T-helper 17 cell (primary cell): Measurements from ENCODE around the gene RBPJL. TPM values are rescaled to one million over a fixed set of nuclear protein-coding genes. Genes with fewer than 3 reads are reported as not detected.
"Not testable (repeated sequence)": the region's sequence is repeated elsewhere in the genome, so short reads cannot be mapped to it uniquely, and the experiment has no call there.

Source experiments
- ATAC-seq: fragments of 150-1000 bp; cut with Tn5 transposase; 2 replicates; pipeline ENCODE4 v1.10.0; 2021; ENCODE audit warnings: mild to moderate bottlenecking, moderate library complexity
- DNase-seq, 3 donors: peaks; one replicate each; pipeline versions ENCODE4 v3.0.0 to v3.0.0-alpha.2; 2020 to 2021
- H3K9me3 ChIP-seq: one replicate; pipeline ENCODE4 v1.7.0; 2013; ENCODE audit warnings: low read length, mild to moderate bottlenecking; ENCODE audit not compliant: control insufficient read depth, poor library complexity, severe bottlenecking
- H3K27ac Mint-ChIP-seq: one replicate; pipeline ENCODE4 v1.8.0; 2022; ENCODE audit warnings: mild to moderate bottlenecking, moderate library complexity, mixed read lengths
- H3K27me3 Mint-ChIP-seq: one replicate; pipeline ENCODE4 v1.8.0; 2022; ENCODE audit warnings: mixed read lengths
- H3K36me3 Mint-ChIP-seq: one replicate; pipeline ENCODE4 v1.8.0; 2022; ENCODE audit warnings: low read depth, mixed read lengths
- H3K4me1 Mint-ChIP-seq: one replicate; pipeline ENCODE4 v1.8.0; 2022; ENCODE audit warnings: mild to moderate bottlenecking, mixed read lengths
- H3K4me3 Mint-ChIP-seq: one replicate; pipeline ENCODE4 v1.8.0; 2022; ENCODE audit warnings: mild to moderate bottlenecking, moderate library complexity, mixed read lengths
- total RNA-seq, 4 donors: library from RNA in 2 of 4; stranded (reverse) in 2 of 4; gene quantifications; one replicate each; pipeline ENCODE4 v1.2.3 and lab custom pipeline; 2022 to 2026

The RBPJL gene
- total RNA-seq, 2 donors from 2014 or later, result not detected

DNA sequence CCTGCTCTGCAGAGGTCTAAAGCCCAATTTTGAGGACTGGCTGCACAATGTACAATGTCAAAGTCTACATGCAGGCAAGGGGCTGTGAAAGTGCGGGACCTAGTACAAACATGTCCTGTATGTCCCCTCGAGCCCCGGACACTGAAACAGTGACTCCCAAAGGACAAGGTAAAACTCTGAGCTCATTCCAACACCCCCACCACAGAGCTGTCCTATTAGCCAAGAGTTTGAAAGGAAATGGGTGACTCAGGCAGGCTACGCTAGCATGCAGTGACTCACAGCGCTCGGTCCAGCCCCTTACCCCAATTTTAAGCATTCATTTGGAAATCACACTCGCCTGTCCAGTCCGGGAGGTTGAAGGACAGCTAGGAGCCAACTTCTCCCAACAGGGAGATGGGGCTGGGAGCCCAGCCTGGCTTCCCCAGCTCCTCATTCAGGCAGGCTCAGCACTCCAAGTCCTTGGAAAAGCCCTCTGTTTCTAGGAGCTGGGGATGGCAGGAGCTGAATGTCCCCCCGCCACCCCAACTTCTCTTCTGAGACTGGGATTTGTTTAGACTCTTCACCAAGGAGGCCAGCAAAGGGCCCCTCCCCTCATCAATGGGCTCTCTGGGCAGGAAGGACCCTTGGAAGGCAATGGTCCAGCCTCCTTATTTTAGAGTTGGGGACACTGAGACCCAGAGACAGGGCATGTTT, 37.7 kb downstream of the RBPJL start:
- Mint-ChIP-seq H3K36me3 (no peaks in the 10 kb centered on the region), H3K4me3 (no peak overlapping the region), H3K4me1 (peaks cover 14% of the 10 kb centered on the region), H3K27ac (no peak overlapping the region), H3K27me3 (no peaks in the 10 kb centered on the region)
- H3K9me3 ChIP-seq, result no peaks in the 10 kb centered on the region
- no peak for DNase-seq
- no peak for ATAC-seq

DNA sequence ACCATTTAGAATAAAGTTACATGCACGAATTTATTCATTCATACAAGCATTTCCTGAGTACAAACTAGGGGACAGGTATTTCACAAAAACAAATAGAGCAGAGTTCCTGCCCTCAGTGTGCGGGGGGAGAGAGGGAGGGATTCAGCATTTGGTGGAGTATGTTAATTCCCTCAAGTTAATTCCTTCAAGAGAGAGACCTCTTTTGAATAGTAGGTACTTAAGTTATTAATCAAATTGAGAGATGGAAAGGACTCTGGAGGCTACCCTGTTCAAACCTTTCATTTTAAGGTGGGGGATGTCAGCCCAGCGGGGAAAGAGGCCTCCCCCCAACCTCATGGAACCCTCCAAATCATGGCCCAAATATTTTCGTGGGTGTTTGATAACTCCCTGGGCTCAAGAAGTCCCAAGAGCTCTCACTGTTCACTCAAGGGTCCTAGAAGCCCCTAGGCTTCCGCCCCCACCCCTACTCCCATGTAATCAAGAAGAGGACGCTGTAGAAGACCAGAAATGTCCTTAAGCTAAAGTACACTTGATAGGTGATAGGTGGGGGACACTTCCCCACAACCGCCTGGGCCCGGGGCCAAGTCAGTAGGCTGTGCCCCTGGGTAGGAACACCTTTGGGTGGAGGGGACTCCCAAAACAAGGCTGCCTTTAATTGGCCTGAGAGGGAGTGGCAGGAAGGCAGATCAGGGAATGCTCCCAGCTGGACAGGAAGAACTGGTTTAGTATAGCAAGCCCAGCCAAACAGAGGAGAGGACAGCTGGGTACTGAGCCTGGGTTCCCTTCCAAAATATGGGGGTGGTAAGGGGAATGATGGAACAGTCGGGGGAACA, 38.7 kb downstream of the RBPJL start:
- no peaks in the 10 kb centered on the region for H3K9me3 ChIP-seq
- DNase-seq (no peak), ATAC-seq (no peak)
- Mint-ChIP-seq H3K27ac (no peak overlapping the region), H3K4me1 (peaks cover 14% of the 10 kb centered on the region), H3K27me3 (no peaks in the 10 kb centered on the region), H3K36me3 (no peaks in the 10 kb centered on the region), H3K4me3 (no peak overlapping the region)

DNA sequence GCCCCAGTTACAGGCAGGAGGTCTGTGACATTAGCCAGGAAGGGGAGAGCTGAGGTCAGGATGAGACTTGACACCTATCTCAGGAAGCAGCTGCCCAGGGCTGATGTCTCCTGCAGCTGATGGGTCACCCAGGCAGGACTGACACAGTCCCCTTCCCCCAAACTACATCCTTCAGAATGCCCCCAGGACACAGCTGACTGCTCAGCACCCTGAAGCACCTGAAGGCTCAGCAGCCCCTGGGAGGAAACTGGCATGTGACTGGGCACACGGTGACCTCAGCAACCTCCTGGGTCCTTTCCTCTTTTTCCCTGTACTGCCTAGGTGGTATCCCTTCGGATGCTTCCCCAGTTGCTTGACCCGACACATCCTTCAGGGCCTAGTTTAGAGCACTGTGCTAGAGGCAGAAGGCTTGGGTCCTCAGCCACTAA, 39.7 kb downstream of the RBPJL start:
- H3K36me3 Mint-ChIP-seq, result no peaks in the 10 kb centered on the region
- no peaks in the 10 kb centered on the region for H3K9me3 ChIP-seq
- no peaks in the 10 kb centered on the region for H3K27me3 Mint-ChIP-seq
- DNase-seq, result no peak
- H3K4me3 Mint-ChIP-seq, result no peak overlapping the region
- H3K4me1 Mint-ChIP-seq, result peaks cover 14% of the 10 kb centered on the region
- no peak for ATAC-seq
- no peak overlapping the region for H3K27ac Mint-ChIP-seq

DNA sequence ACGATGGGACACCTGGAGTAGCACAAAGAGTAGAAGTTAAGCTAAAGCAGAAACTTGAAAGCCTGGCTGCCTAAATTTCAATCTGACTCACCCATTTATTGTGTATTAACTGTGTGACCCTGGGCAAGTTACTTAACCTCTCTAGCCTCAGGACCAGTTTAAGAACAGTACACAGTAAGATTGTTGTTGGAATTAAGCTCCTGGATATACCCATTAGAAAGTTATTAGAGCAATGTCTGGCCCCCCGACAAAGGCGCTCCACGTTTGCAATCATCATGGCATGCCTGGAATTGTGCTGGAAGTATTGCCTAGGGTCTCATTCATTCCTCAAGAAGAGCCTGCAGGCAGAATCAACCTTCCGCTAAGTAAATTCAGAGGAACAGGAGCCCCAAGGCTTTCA, 40.2 kb downstream of the RBPJL start:
- no peaks in the 10 kb centered on the region for H3K9me3 ChIP-seq
- ATAC-seq, result no peak
- no peaks in the 10 kb centered on the region for H3K27me3 Mint-ChIP-seq
- H3K27ac Mint-ChIP-seq, result peak overlapping the region; percentile 84
- H3K4me1 Mint-ChIP-seq, result peaks cover 14% of the 10 kb centered on the region
- no peak for DNase-seq
- no peaks in the 10 kb centered on the region for H3K36me3 Mint-ChIP-seq
- peak overlapping the region; percentile 88 for H3K4me3 Mint-ChIP-seq

DNA sequence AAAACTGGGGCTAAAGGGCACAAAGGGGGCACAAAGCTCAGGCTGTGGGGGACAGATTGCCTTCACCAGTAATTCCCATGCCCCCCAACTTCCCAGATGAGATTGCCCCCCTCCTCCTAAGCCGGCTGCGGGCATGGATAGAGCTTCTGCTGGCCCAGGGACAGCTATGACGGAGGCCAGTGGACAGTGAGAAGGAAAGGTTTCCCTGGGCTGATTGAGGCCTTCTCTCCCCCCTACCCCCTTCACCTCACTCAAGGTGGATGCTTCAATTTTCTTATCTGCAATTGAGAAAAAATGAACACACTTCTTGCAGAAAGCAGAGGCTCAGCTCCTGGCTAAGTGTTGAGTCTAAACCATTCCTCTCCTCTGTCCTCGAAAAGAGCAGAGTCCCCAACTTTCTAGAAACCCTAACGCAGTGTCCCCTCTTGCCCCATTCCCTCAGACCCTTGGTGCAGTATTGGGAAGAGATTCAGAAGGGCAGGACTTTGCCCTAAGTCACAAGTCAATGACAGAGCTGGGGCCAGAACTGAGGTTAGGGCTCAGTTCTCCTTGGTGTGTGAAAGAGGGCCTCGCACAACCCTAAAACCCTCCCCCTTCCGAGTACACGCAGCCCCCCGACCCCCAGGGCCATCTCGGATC, 40.8 kb downstream of the RBPJL start:
- DNase-seq, result no peak
- Mint-ChIP-seq H3K36me3 (no peaks in the 10 kb centered on the region), H3K27ac (peak overlapping the region; percentile 84), H3K4me1 (peaks cover 14% of the 10 kb centered on the region), H3K4me3 (peak overlapping the region; percentile 88), H3K27me3 (no peaks in the 10 kb centered on the region)
- H3K9me3 ChIP-seq, result no peaks in the 10 kb centered on the region
- ATAC-seq, result no peak

DNA sequence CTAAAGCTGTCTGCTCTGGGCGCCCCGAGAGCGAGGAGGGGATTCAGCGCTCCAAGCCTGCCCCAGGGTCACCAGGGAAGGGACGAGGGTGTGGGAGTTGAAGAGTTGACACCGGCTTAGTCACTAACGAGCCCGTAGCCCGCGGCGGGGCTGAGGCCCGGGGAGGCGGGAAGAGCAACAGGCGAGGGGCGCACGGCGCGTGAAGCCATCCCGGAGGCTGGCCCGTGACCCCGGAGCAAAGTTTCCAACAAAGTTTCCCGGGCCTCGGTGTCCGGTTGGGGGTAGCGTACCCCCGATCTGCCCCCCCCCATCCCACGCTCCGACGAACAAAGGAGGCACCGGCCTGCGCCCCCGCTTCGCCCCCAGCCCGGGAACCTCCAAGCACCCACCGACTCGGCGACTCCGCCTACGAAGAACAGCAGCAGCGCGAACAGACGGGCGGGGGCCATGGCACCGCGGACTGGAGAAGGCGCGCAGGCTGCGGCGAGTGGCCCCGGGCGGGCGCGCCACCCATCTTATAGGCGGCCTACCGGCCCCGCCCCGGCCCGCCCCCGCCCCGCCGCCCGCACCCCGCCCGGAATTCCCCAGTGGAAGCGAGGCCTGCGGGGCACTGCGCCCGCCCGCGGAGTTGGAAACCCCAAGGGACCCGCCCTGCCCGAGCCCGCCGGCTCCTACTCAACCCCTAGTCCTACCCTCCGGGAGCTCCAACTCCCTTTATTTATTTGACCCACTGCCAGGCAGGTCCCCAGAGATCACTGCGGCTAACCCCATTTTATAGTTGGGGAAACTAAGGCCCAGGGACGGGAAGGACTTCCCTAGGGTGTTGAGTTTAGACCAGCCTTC, 41.5 kb downstream of the RBPJL start, which contains the start of gene SDC4:
Gene SDC4, minus strand, starts transcription at position 489 of the 843 bp plus-strand sequence. Its CDS starts 40 bp downstream, at position 449.
- H3K27me3 Mint-ChIP-seq, result no peaks in the 10 kb centered on the region
- no peaks in the 10 kb centered on the region for H3K36me3 Mint-ChIP-seq
- peak; percentile 52 to 69 (median 68) for DNase-seq
- H3K27ac Mint-ChIP-seq, result peak within 1 kb of the TSS; percentile 84
- peak within 1 kb of the TSS; percentile 88 for H3K4me3 Mint-ChIP-seq
- H3K9me3 ChIP-seq, result no peaks in the 10 kb centered on the region
- ATAC-seq, result peak; percentile 93
- peaks cover 14% of the 10 kb centered on the region for H3K4me1 Mint-ChIP-seq

DNA sequence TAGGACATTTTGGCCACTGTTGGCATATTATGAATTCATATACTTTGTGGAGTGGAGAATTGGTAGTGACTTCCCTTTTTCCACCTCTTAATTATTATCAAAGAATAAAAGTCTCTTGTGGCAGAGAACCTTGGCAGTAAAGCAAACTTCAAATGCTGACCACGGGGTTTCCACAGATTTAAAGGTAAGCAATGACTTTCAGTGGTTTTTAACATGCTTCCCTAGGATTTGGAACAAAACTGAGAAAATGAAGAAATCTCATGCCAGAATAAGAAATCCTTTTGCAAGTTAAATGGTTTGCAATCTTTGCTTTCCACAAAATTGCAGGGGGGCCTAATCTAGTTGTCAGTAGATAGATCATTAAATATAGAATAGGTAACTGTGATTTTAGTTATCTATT, 43.6 kb downstream of the RBPJL start:
- no peaks in the 10 kb centered on the region for H3K9me3 ChIP-seq
- ATAC-seq (no peak), DNase-seq (no peak)
- Mint-ChIP-seq H3K36me3 (no peaks in the 10 kb centered on the region), H3K4me1 (peaks cover 20% of the 10 kb centered on the region), H3K27ac (no peak overlapping the region), H3K27me3 (no peaks in the 10 kb centered on the region), H3K4me3 (no peak overlapping the region)

DNA sequence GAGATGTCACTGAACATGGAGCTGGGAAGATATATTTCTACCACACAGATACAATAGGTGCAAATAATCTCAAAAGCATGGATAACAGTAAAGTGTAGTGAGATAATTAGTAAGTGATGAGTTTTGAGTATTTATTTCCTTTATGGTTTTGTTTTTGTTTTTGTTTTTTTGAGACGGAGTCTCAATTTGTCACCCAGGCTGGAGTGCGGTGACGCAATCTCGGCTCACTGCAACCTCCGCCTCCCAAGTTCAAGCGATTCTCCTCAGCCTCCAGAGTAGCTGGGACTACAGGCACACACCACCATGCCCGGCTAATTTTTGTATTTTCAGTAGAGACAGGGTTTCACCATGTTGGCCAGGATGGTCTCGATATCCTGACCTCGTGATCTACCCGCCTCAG, 44.2 kb downstream of the RBPJL start:
- H3K9me3 ChIP-seq, ATAC-seq, H3K27me3 Mint-ChIP-seq, H3K4me3 Mint-ChIP-seq, H3K27ac Mint-ChIP-seq, H3K36me3 Mint-ChIP-seq, DNase-seq: not testable (repeated sequence)
- peaks cover 21% of the 10 kb centered on the region for H3K4me1 Mint-ChIP-seq

DNA sequence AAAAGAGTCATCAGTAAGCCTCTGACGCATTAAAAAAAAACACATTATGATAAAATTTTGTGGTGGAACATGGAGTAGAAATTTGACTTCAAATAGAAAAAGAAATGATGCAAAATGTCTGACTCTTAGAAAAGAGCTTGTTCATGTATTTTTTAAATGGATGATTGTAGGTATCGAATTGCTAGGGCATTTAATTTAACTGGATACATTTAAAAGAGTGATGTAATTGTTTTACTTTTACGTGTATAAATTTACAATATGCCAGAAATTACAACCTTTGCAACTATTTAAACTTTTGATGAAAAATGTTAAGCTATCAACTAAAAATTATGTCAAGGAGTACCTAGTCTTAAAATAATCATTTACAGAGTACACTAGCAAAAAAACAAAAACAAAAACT, 46.1 kb downstream of the RBPJL start:
- no peaks in the 10 kb centered on the region for H3K27me3 Mint-ChIP-seq
- no peak overlapping the region for H3K4me3 Mint-ChIP-seq
- H3K4me1 Mint-ChIP-seq, result peaks cover 16% of the 10 kb centered on the region
- no peaks in the 10 kb centered on the region for H3K9me3 ChIP-seq
- H3K27ac Mint-ChIP-seq, result no peak overlapping the region
- no peaks in the 10 kb centered on the region for H3K36me3 Mint-ChIP-seq
- ATAC-seq (no peak), DNase-seq (no peak)

DNA sequence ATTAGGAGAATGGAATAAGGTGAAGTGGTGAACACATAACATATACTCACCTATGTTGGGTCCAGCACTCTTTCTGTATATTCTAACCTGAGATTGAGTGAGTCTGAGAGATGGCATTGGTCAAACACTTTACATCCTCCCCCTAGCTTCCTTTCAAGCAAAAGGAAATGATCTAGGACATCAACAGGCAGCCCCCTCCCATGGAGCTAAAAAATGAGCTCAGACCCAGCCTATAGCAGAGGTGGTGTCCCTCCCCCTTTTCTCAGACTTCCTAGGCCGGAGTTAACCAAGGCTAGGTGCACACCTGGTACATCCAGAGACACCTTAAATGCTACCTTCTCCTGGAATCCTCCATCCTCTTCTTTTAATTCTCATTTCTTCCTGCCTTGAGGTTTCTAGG, 47.1 kb downstream of the RBPJL start:
- no peak overlapping the region for H3K4me3 Mint-ChIP-seq
- H3K4me1 Mint-ChIP-seq, result peaks cover 17% of the 10 kb centered on the region
- no peak overlapping the region for H3K27ac Mint-ChIP-seq
- DNase-seq (no peak), ATAC-seq (no peak)
- H3K27me3 Mint-ChIP-seq, result no peaks in the 10 kb centered on the region
- H3K9me3 ChIP-seq, result no peaks in the 10 kb centered on the region
- no peaks in the 10 kb centered on the region for H3K36me3 Mint-ChIP-seq

DNA sequence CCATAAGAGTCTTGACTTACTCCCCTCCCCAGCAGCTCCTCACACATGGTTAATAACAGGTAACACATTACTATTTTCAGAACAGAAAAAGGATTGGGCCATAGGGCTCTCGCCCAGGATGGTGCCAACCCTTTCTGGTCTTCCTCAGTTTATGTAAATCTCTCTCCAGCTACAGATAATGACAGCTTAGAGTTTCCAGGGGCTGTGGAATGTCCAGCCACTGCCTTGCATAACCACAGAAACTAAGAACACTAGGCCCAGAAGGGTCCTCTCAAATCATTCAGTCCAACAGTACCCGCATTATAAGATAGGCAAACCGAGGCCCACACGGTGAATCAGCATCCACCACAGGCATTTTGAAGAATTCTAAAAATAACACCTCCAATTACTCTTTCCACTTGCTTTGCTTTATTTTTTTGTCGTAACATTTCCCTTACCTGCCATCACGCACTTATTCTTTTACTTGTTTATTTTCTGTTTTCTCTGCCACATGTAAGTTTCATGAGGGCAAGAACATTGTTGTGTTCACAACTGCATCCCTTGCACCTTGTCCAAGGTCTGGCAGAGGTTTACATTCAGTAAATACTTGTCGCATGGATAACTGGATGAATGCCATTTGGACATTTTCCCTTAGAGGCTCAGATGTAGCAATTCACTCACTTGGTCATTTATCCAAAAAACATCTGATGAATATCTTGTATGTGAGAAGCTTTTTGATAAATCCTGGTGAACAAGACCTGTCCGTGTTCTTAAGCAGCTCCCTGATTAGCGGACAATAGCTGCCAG, 48.0 kb downstream of the RBPJL start:
- H3K9me3 ChIP-seq, result no peaks in the 10 kb centered on the region
- DNase-seq, result no peak
- Mint-ChIP-seq H3K36me3 (no peaks in the 10 kb centered on the region), H3K27ac (peak overlapping the region; percentile 65), H3K4me3 (no peak overlapping the region), H3K4me1 (peaks cover 17% of the 10 kb centered on the region), H3K27me3 (no peaks in the 10 kb centered on the region)
- ATAC-seq, result no peak
